ENCODE measurements around the gene RAB14. TPM values are rescaled to one million over a fixed set of nuclear protein-coding genes. Genes with fewer than 3 reads are reported as not detected.
A peak's percentile ranks its signal among the peaks of the same experiment; 100 is the strongest.

Gene RAB14
- 51.3 TPM for total RNA-seq
- long read RNA-seq, full-length matches to known transcripts = 171 of 183 reads
- long read RNA-seq, partial matches to known transcripts = 1 of 183 reads
- long read RNA-seq, other reads (novel, unspliced or antisense) = 11 of 183 reads

DNA sequence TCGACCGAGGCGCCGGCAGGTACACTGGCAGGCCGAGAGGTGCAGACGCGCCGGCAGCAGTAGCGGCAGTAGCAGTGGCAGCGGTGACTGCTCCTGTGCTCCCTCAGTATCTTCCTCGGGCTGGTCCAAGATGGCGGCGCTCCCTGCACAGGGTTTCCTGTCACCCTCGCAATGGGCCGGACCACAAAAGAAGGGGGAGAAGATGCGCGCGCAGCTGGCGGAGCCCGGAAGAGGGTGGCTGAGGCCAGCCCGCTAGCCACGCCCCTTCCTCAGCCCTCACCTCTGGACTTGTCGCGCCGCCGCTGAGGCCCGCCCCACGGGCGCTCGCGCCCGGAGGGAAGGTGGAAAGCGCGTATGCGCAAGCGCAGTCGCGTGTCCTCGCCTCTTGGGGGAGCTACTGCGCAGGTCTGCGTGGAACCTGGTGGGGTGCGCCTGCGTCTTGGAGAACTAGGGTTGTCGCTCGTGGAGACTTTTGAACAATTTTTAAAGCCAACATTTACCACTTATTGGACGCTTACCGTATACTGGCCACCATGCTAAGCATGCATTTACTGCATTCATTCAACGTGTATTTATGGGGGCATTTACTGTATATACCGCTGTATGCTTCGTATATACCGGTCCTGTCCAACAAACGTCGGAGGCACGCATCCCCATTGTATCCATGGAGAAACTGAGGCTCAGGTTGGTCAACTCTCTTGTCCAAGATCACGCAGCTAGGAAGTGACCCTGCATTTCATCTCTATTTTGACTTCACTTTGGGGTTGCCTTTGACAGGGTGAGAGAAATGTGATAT is at the start of gene RAB14:
RAB14 (minus strand) TSS at position 132 of the 796 bp plus-strand sequence. CDS start 8,457 bp downstream, outside the sequence.
- H3K4me3 ChIP-seq = peak within 1 kb of the TSS; percentile 91
- no peaks in the 10 kb centered on the region for H3K9me3 ChIP-seq (replicated peaks)
- intact Hi-C loops (cut with micrococcal nuclease) = no loop called here
- TF ChIP-seq, protein P1, sequence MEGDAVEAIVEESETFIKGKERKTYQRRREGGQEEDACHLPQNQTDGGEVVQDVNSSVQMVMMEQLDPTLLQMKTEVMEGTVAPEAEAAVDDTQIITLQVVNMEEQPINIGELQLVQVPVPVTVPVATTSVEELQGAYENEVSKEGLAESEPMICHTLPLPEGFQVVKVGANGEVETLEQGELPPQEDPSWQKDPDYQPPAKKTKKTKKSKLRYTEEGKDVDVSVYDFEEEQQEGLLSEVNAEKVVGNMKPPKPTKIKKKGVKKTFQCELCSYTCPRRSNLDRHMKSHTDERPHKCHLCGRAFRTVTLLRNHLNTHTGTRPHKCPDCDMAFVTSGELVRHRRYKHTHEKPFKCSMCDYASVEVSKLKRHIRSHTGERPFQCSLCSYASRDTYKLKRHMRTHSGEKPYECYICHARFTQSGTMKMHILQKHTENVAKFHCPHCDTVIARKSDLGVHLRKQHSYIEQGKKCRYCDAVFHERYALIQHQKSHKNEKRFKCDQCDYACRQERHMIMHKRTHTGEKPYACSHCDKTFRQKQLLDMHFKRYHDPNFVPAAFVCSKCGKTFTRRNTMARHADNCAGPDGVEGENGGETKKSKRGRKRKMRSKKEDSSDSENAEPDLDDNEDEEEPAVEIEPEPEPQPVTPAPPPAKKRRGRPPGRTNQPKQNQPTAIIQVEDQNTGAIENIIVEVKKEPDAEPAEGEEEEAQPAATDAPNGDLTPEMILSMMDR (IDR thresholded peaks at IDR 0.05; ENCODE audit: borderline replicate concordance) = peak; percentile 74
- peaks cover 53% of the 10 kb centered on the region for H3K4me1 ChIP-seq
- H3K36me3 ChIP-seq = no peaks in the 10 kb centered on the region
- no peaks in the 10 kb centered on the region for H3K27me3 ChIP-seq (ENCODE audit: low read depth)
- H3K27ac ChIP-seq (replicated peaks) = peak within 1 kb of the TSS; percentile 96
- peak; percentile 100 for DNase-seq

DNA sequence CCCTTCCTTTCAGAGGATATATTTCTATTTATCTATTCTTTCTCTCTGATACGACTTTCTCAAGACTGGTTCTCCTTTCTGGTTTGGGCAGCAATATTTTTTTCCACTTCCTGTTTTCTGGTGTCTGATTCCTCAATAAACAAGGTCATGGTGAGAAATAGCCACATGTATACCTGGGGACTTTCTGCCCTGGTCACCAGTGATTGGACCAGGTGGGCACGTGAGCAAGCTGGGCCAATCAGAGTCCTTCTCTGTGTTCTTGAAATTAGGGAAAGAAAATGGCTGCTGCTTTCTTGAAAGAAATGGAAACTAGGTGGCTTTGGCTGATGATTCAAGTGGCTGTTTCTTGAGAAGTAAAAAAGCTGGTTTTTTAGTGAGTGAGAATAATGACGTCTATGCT is 47.9 kb upstream of the RAB14 start:
- Histone ChIP-seq H3K4me1 (peaks cover 4% of the 10 kb centered on the region), H3K36me3 (no peaks in the 10 kb centered on the region), H3K9me3 (replicated peaks) (peaks cover 2% of the 10 kb centered on the region), H3K4me3 (no peak overlapping the region), H3K27me3 (ENCODE audit: low read depth) (no peaks in the 10 kb centered on the region), H3K27ac (replicated peaks) (no peak overlapping the region)
- intact Hi-C loops (cut with micrococcal nuclease) = no loop called here
- TF ChIP-seq, protein P1 (IDR thresholded peaks at IDR 0.05; ENCODE audit: borderline replicate concordance) = no peak
- no peak for DNase-seq

DNA sequence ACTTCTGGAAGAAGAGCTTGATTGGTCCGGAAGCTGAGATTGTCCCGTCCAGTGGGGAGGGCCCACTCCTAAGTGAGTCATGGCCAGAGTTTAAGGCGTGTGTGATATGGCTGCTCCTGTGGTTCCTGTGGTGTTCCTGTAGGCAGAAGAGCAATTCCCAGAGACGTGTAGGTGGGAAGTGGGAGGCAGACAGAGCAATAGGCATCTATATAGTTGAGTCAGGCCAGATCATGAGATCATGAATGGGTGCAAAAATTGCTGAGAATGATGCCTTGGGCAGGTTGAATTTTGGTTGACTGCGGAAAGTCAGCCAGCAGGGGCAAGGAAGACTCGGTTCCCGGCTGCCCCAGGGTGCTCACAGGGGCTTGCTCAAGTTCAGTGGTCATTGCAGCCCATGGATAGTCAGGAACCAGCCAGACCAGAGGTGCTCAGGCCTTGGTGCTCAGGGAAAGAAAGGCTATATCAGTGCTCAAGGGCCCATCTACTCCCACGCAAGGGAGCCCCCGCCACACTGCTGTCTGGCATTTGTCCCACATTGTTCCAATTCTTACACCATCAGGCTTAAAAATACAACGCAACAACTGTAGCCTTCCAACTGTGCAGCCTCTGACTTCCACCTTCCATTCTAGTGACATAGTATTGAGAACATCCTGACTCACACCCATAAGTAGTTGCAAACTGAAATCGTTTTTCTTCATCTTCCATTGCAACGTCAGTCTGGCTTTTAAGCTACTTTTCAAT is 45.3 kb upstream of the RAB14 start:
- DNase-seq = no peak
- Histone ChIP-seq H3K4me1 (peaks cover 4% of the 10 kb centered on the region), H3K27me3 (ENCODE audit: low read depth) (no peaks in the 10 kb centered on the region), H3K27ac (replicated peaks) (no peak overlapping the region), H3K36me3 (no peaks in the 10 kb centered on the region), H3K9me3 (replicated peaks) (peaks cover 10% of the 10 kb centered on the region), H3K4me3 (no peak overlapping the region)
- intact Hi-C loops (cut with micrococcal nuclease) = no loop called here
- TF ChIP-seq, protein P1 (IDR thresholded peaks at IDR 0.05; ENCODE audit: borderline replicate concordance) = no peak

DNA sequence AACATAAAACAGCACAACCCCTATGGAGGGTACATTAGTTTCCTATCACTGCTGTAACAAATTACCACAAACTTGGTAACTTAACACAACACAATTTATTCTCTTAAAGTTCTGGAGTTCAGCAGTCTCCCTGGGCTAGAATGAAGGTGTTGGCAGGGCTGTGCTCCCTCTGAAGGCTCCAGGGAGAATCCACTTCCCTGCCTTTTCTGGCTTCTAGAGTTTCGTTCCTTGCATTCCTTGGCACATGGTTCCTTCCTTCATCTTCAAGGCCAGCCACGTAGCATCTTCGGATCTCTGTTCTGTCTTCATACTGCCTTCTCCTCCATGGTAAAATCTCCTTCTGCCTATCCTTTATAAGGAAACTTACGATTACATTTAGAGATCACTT is 41.3 kb upstream of the RAB14 start:
- Histone ChIP-seq H3K27ac (replicated peaks) (peak overlapping the region; percentile 65), H3K9me3 (replicated peaks) (peaks cover 10% of the 10 kb centered on the region), H3K4me1 (peaks cover 4% of the 10 kb centered on the region), H3K36me3 (no peaks in the 10 kb centered on the region), H3K27me3 (ENCODE audit: low read depth) (no peaks in the 10 kb centered on the region), H3K4me3 (no peak overlapping the region)
- intact Hi-C loops (cut with micrococcal nuclease) = no loop called here
- TF ChIP-seq, protein P1 (IDR thresholded peaks at IDR 0.05; ENCODE audit: borderline replicate concordance) = no peak
- no peak for DNase-seq

DNA sequence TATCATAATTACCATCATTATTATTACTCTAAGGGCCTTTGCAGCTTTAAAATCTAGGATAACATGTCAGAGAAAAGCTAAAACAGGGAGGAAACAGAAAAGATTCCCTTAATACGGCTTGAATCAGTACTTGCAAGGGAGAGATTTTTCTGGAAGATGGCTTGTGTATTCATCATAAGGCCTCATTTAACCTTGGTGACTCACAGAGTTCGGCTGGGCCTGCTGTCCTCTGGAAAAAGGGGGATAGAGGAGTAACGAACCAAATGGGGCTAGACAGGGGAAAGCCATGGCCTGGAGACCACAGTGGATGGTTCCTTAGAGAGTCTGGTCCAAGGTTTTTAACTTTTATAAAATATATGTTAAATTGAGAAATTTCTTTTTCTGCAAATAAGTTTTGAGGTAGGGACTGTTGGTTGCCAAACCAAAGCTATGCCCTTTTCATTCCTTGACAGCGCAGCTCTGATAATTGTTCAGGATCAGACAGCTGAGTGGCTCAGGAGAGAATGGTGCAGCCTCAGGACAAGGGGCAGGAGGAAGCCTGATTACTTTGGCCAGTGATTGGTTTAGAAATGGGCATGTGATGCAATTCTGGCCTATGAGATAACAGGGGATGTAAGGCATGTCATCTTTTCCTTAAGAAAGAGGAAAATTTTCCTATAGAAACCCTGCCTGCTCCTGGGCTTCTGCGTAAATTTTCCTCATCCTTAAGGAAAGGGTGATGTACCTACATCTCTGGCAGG is 40.7 kb upstream of the RAB14 start:
- intact Hi-C loops (cut with micrococcal nuclease) = no loop called here
- H3K4me1 ChIP-seq = peaks cover 3% of the 10 kb centered on the region

More for the DNA sequence above, 40.7 kb upstream of the RAB14 start:
- DNase-seq = no peak
- Histone ChIP-seq H3K9me3 (replicated peaks) (peaks cover 10% of the 10 kb centered on the region), H3K27ac (replicated peaks) (peak overlapping the region; percentile 65), H3K4me3 (no peak overlapping the region), H3K36me3 (no peaks in the 10 kb centered on the region), H3K27me3 (ENCODE audit: low read depth) (no peaks in the 10 kb centered on the region)
- TF ChIP-seq, protein P1 (IDR thresholded peaks at IDR 0.05; ENCODE audit: borderline replicate concordance) = no peak

Data from left ventricle myocardium inferior (tissue), 1 donor.